Activated CD8-positive, alpha-beta T cell treated with anti-CD3 and anti-CD28 coated beads for 36 hours (primary cell): ENCODE data around the gene ZFP1. TPM values are rescaled to one million over a fixed set of nuclear protein-coding genes. Genes with fewer than 3 reads are reported as not detected.
"Not testable (repeated sequence)": the region's sequence is repeated elsewhere in the genome, so short reads cannot be mapped to it uniquely, and the experiment has no call there.

Experiments
- ATAC-seq: fragments of 200-7000 bp; cut with Tn5 transposase; one replicate; pipeline ENCODE4 v1.10.0; 2021; ENCODE audit warnings: mild to moderate bottlenecking, moderate library complexity
- CTCF ChIA-PET: fragments of 350-600 bp; sonication (Branson Sonifier 250); formaldehyde crosslinking; loops from one replicate; lab custom pipeline; 2021; ENCODE audit warnings: antibody characterized with exemption; lab: Charles Lee
- POLR2A ChIA-PET: fragments of 350-600 bp; sonication (Branson Sonifier 250); formaldehyde crosslinking; loops from one replicate; lab custom pipeline; 2021; ENCODE audit warnings: antibody characterized with exemption; lab: Charles Lee
- DNase-seq: peaks from one replicate; pipeline ENCODE4 v3.0.0-alpha.2; 2020
- H3K27ac Mint-ChIP-seq: one replicate; pipeline ENCODE4 v1.8.0; 2021; ENCODE audit warnings: mild to moderate bottlenecking, mixed read lengths
- H3K27me3 Mint-ChIP-seq: one replicate; pipeline ENCODE4 v1.8.0; 2021; ENCODE audit warnings: mixed read lengths
- H3K36me3 Mint-ChIP-seq: one replicate; pipeline ENCODE4 v1.8.0; 2021; ENCODE audit warnings: low read depth, mixed read lengths
- H3K4me1 Mint-ChIP-seq: one replicate; pipeline ENCODE4 v1.8.0; 2021; ENCODE audit warnings: low read depth, mixed read lengths
- H3K4me3 Mint-ChIP-seq: one replicate; pipeline ENCODE4 v1.8.0; 2021; ENCODE audit warnings: mild to moderate bottlenecking, moderate library complexity, mixed read lengths
- H3K9me3 Mint-ChIP-seq: one replicate; pipeline ENCODE4 v1.8.0; 2021; ENCODE audit warnings: mixed read lengths
- intact Hi-C: fragments of 100-400 bp; cut with micrococcal nuclease; formaldehyde crosslinking; loops from one replicate; pipeline ENCODE4 v1.10.0; 2022
- total RNA-seq, 2 experiments: library from RNA; stranded (reverse); gene quantifications; one replicate each; pipeline ENCODE4 v1.2.3, GENCODE V29; 2021
- TF ChIP-seq, protein P1 (sequence below): fragments of 200-600 bp; IDR thresholded peaks from one replicate; pipeline ENCODE4 v1.8.0; 2022; ENCODE audit warnings: antibody characterized with exemption, mild to moderate bottlenecking

Gene ZFP1
- total RNA-seq, 2 experiments from 2014 or later = 19.8 to 23.9 TPM

DNA sequence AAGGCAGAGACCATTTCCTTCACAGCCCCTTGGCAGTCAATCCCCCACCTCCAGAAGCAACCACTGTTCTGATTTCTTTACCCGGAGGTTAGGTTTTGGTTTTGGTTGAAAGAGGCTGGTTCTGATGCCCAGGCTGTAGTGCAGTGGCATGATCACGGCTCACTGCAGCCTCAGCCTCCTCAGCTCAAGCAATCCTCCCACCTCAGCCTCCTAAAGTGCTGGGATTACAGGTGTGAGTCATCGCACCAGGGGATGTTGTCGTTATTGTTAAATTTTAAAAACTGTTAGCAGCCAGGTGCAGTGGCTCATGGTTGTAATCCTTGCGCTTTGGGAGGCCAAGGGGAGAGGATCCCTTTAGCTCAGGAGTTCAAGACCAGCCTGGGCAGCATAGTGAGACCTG lies 61.6 kb downstream of the ZFP1 start:
- ATAC-seq = no peak
- Mint-ChIP-seq H3K27me3 (no peaks in the 10 kb centered on the region), H3K9me3 (no peaks in the 10 kb centered on the region), H3K36me3 (no peaks in the 10 kb centered on the region), H3K27ac (no peak overlapping the region), H3K4me1 (no peaks in the 10 kb centered on the region), H3K4me3 (no peak overlapping the region)
- ChIA-PET POLR2A (no interaction called here), CTCF (interaction anchor here (1.4 kb wide), 1 partner anchor 10 kb away, joined by 5 read pairs; no protein-coding TSS in a partner anchor)
- intact Hi-C loops = no loop called here
- TF ChIP-seq, protein P1, sequence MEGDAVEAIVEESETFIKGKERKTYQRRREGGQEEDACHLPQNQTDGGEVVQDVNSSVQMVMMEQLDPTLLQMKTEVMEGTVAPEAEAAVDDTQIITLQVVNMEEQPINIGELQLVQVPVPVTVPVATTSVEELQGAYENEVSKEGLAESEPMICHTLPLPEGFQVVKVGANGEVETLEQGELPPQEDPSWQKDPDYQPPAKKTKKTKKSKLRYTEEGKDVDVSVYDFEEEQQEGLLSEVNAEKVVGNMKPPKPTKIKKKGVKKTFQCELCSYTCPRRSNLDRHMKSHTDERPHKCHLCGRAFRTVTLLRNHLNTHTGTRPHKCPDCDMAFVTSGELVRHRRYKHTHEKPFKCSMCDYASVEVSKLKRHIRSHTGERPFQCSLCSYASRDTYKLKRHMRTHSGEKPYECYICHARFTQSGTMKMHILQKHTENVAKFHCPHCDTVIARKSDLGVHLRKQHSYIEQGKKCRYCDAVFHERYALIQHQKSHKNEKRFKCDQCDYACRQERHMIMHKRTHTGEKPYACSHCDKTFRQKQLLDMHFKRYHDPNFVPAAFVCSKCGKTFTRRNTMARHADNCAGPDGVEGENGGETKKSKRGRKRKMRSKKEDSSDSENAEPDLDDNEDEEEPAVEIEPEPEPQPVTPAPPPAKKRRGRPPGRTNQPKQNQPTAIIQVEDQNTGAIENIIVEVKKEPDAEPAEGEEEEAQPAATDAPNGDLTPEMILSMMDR = no peak
- DNase-seq = no peak

DNA sequence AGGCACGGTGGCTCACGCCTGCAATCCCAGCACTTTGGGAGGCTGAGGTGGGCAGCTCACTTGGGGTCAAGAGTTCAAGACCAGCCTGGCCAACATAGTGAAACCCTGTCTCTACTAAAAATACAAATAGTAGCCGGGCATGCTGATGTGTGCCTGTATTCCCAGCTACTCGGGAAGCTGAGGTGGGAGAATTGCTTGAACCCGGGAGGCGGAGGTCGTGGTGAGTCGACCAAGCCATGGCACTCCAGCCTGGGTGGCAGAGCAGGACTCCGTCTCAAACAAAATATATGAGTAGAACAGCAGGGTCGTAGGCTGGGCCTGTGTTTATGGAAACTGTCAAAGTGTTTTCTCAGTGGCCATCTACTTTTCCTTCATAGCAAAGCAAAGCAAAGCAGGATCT lies 63.0 kb downstream of the ZFP1 start:
- DNase-seq, H3K36me3 Mint-ChIP-seq, H3K9me3 Mint-ChIP-seq, intact Hi-C loops, H3K27me3 Mint-ChIP-seq, ATAC-seq, H3K4me3 Mint-ChIP-seq, H3K27ac Mint-ChIP-seq, H3K4me1 Mint-ChIP-seq, POLR2A ChIA-PET: not testable (repeated sequence)
- CTCF ChIA-PET = interaction anchor here (1.4 kb wide), 1 partner anchor 12 kb away, joined by 5 read pairs; no protein-coding TSS in a partner anchor

DNA sequence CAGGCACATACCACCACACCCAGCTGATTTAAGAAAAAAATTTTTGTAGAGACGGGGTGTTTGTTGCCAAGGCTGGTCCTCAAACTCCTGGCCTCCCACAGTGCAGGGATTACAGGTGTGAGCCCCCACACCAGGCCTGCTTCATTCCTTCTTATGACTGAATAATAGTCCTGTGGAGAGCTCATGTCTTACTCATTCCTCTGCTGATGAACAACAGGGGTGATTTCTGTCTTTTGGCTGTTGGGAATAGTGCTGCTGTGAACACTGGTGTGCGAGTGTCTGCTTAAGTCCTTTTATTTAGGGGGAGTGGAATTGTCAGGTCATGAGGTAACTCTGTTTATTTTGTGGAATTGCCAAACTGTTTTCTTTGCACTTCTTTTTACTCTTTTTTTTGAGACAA lies 67.8 kb downstream of the ZFP1 start:
- Mint-ChIP-seq H3K27me3 (no peaks in the 10 kb centered on the region), H3K36me3 (no peaks in the 10 kb centered on the region), H3K27ac (no peak overlapping the region), H3K4me1 (peaks cover 20% of the 10 kb centered on the region), H3K4me3 (no peak overlapping the region), H3K9me3 (no peaks in the 10 kb centered on the region)
- DNase-seq = no peak
- CTCF ChIA-PET = interaction anchor here (1.2 to 6.4 kb wide), 2 partner anchors 18 to 177 kb away, joined by 3 to 62 read pairs; no protein-coding TSS in a partner anchor
- intact Hi-C loops = no loop called here
- TF ChIP-seq, protein P1 = no peak
- POLR2A ChIA-PET = interaction anchor here (0.7 kb wide), 1 partner anchor 174 kb away, joined by 4 read pairs; no protein-coding TSS in a partner anchor
- no peak for ATAC-seq

DNA sequence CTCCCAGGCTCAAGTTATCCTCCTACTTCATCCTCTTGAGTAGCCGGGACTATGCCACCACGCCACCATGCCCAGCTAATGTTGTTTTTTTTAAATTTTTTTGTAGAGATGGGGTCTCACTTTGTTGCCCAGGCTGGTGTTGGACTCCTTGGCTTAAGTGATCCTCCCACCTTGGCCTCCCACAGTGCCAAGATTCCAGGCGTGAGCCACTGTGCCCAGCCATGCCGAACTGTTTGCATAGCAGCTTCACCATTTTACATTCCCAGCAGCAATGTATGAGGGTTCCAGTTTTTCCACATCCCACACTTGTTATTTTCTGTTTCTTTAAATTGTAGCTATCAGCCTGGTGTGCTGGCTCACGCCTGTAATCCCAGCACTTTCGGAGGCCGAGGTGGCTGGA lies 68.3 kb downstream of the ZFP1 start:
- no peak for ATAC-seq

DNA sequence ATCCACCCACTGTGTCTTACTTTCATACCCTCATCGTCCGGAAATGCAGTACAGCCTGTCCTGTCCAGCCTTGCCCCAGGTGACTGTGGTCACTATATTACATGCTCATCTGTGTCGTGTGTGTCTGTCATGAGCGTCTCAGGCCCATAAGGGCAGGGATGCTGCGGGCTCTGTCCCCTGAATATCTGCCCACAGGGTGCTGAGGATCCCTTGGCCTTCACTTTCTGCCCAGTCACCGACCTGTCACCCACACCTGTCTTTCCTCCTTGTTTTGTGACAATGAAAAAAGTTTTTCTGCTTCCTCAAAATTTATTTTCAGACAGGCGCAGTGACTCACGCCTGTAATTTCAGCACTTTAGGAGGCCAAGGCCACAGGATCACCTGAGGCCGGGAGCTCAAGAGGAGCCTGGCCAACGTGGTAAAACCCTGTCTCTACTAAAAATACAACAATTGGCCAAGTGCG lies 69.1 kb downstream of the ZFP1 start:
- Mint-ChIP-seq H3K4me1 (peaks cover 21% of the 10 kb centered on the region), H3K27ac (no peak overlapping the region), H3K27me3 (no peaks in the 10 kb centered on the region), H3K9me3 (no peaks in the 10 kb centered on the region), H3K36me3 (no peaks in the 10 kb centered on the region), H3K4me3 (no peak overlapping the region)
- POLR2A ChIA-PET = no interaction called here
- no peak for DNase-seq
- no peak for ATAC-seq
- CTCF ChIA-PET = interaction anchor here (1.0 to 6.4 kb wide), 3 partner anchors 16 to 185 kb away, joined by 3 to 62 read pairs (median 5); no protein-coding TSS in a partner anchor
- TF ChIP-seq, protein P1 = no peak
- intact Hi-C loops = no loop called here

More for the DNA sequence above, 68.3 kb downstream of the ZFP1 start:
- intact Hi-C loops = no loop called here
- Mint-ChIP-seq H3K4me1 (peaks cover 21% of the 10 kb centered on the region), H3K36me3 (no peaks in the 10 kb centered on the region), H3K27me3 (no peaks in the 10 kb centered on the region), H3K9me3 (no peaks in the 10 kb centered on the region), H3K27ac (no peak overlapping the region), H3K4me3 (no peak overlapping the region)
- DNase-seq = no peak
- TF ChIP-seq, protein P1 = no peak
- ChIA-PET CTCF (interaction anchor here (1.2 to 6.4 kb wide), 3 partner anchors 17 to 176 kb away, joined by 3 to 62 read pairs (median 5); no protein-coding TSS in a partner anchor), POLR2A (interaction anchor here (0.7 kb wide), 1 partner anchor 173 kb away, joined by 4 read pairs; no protein-coding TSS in a partner anchor)
